Skeletal muscle satellite cell (primary cell): ENCODE results near the gene CHRM5.

ENCODE experiments used
- H3K27me3 ChIP-seq: 2 replicates; pipeline ENCODE4 v1.7.0; 2013; ENCODE audit warnings: low read length; ENCODE audit not compliant: control insufficient read depth, insufficient read depth
- H3K36me3 ChIP-seq: 2 replicates; pipeline ENCODE4 v1.7.0; 2013; ENCODE audit warnings: mild to moderate bottlenecking, control low read depth, low read length; ENCODE audit not compliant: insufficient read depth
- H3K4me1 ChIP-seq: 2 replicates; pipeline ENCODE4 v1.7.0; 2013; ENCODE audit warnings: low read length; ENCODE audit not compliant: control insufficient read depth, insufficient read depth
- H3K4me2 ChIP-seq: 2 replicates; pipeline ENCODE4 v1.7.0; 2013; ENCODE audit warnings: mild to moderate bottlenecking, low read length
- H3K4me3 ChIP-seq: 2 replicates; pipeline ENCODE4 v1.7.0; 2013; ENCODE audit warnings: low read length
- H3K9ac ChIP-seq: 2 replicates; pipeline ENCODE4 v1.7.0; 2013; ENCODE audit warnings: mild to moderate bottlenecking, low read depth, low read length, moderate library complexity
- H3K9me3 ChIP-seq: replicated peaks from 2 replicates; pipeline ENCODE4 v1.7.0; 2013; ENCODE audit warnings: mild to moderate bottlenecking, control low read depth, low read length

Gene CHRM5

DNA sequence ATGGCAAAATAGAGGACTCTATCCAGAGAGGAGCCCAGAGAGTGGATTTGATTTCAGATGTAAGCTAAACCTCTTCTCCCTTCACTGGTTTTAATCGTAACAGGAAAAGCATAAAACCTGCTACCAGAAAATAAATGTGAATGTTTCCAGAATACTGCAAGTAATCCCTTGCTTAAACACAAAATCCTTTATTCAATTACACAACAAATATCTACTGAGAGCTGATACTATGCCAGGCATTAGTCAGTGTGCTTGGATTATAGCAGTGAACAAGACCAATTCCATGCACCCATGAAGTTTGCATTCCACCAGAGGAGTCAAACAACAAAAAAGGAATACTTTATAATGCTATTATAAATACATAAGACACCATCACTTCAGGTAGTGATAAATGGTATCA, 55.6 kb downstream of the CHRM5 start:
- Histone ChIP-seq H3K27me3 (no peaks in the 10 kb centered on the region), H3K9ac (no peak overlapping the region), H3K4me3 (no peak overlapping the region), H3K36me3 (no peaks in the 10 kb centered on the region), H3K9me3 (no peaks in the 10 kb centered on the region), H3K4me1 (no peaks in the 10 kb centered on the region), H3K4me2 (no peak overlapping the region)

GRCh38 chr15:34025252-34025651, 57.0 kb downstream of the CHRM5 start:
- H3K36me3 ChIP-seq, result no peaks in the 10 kb centered on the region
- H3K4me2 ChIP-seq, result no peak overlapping the region
- H3K9me3 ChIP-seq, result no peaks in the 10 kb centered on the region
- no peaks in the 10 kb centered on the region for H3K27me3 ChIP-seq
- H3K4me1 ChIP-seq, result peaks cover 2% of the 10 kb centered on the region
- H3K9ac ChIP-seq, result no peak overlapping the region
- no peak overlapping the region for H3K4me3 ChIP-seq

DNA sequence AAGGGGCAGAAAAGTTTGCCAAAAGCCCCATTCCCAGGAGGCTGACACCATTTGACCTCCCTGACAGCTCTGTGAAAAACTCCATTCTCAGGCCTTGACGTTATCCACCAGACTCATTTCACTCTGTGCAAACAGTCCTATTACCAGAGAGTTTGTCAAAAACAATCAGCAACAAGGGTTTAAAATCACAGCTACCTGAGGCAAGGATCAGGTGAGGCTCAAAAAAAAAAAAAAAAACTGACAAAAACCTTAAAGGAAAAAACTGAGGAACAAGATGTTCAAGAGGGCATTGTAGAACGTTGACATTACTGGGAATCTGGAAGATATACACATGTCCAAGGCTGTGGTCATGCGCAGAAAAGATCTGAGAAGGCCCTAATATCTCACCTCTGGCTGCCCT, 59.3 kb downstream of the CHRM5 start:
- Histone ChIP-seq H3K27me3 (no peaks in the 10 kb centered on the region), H3K9ac (no peak overlapping the region), H3K4me2 (no peak overlapping the region), H3K4me1 (peaks cover 2% of the 10 kb centered on the region), H3K36me3 (no peaks in the 10 kb centered on the region), H3K9me3 (no peaks in the 10 kb centered on the region), H3K4me3 (no peak overlapping the region)

- no peaks in the 10 kb centered on the region for H3K9me3 ChIP-seq
- H3K4me2 ChIP-seq, result no peak overlapping the region
- H3K9ac ChIP-seq, result no peak overlapping the region
- no peaks in the 10 kb centered on the region for H3K36me3 ChIP-seq
- H3K27me3 ChIP-seq, result no peaks in the 10 kb centered on the region
- peaks cover 10% of the 10 kb centered on the region for H3K4me1 ChIP-seq
- H3K4me3 ChIP-seq, result no peak overlapping the region
These were observed 63.9 kb downstream of the CHRM5 start for GRCh38 chr15:34031987-34032760.

- Histone ChIP-seq H3K4me3 (peak overlapping the region; percentile 100), H3K4me2 (peak overlapping the region; percentile 80), H3K9ac (peak overlapping the region; percentile 96), H3K4me1 (peaks cover 20% of the 10 kb centered on the region), H3K36me3 (no peaks in the 10 kb centered on the region), H3K9me3 (no peaks in the 10 kb centered on the region), H3K27me3 (no peaks in the 10 kb centered on the region)
These were observed 70.0 kb downstream of the CHRM5 start for GRCh38 chr15:34038023-34038870.

DNA sequence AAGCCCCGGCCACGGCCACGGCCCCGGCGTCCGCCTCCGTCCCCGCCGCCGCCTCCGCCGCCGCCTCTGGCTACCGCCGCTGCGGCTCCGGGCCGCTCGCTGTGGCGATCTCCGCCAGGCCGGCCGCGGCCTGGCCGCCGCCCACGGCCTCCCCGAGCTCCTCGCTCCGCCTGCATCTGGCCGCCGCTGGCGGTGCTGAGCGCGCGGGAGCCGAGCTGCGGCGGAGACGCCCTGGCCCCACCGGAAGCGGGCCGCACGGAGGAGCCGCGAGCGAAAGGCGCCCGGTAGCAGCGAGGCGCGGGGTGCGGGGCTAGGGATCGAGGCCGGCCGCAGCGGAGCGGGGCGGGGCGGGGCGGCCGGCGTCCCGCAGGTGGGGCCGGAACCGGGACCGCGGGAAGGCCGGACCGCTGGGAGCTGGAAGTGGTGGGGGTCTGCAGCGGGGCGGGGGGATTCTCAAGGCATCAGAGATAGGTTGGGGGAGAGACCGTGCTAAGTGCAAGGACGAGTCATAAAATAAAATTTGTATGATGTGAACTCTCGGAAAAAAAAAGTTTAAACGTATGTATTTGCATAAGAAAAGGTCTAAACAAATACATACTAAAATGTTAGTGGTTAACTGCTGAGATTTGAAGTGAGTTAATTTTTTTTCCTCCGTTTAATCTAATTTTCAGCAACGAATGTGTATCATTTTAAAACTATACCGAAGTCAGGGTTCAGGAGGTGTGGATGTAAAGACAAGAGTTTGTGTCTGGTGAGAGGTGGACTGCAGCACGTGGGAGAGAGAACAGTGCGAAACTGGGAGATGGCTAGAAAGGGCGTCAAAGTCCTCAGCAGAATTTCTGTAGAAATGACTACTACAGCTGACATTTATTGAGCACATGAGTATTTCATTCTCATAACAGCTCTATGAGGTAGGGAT, 70.8 kb downstream of the CHRM5 start, which contains the start of gene AVEN:
Gene AVEN, minus strand, starts transcription at position 334 of the 919 bp plus-strand sequence. Its CDS starts 158 bp downstream, at position 176.
- H3K4me1 ChIP-seq, result peaks cover 20% of the 10 kb centered on the region

DNA sequence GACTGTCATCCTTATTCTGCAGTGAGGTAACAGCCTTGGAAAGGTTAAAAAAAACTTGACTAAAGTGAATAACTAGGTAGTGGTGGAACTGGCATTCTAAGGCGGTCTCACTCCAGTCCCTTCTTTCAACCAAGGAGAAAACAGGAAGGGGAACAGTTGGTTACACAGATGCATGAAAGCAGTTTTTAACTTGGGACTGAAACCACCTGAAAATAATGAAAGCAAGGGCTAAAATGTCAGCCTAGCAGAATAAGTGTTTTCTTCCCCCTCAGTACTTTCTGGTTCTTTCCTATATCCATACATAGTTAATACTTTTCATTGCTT, 71.5 kb downstream of the CHRM5 start:
- Histone ChIP-seq H3K4me2 (peak overlapping the region; percentile 80), H3K9ac (peak overlapping the region; percentile 96), H3K36me3 (no peaks in the 10 kb centered on the region), H3K4me3 (peak overlapping the region; percentile 100), H3K9me3 (no peaks in the 10 kb centered on the region), H3K27me3 (no peaks in the 10 kb centered on the region), H3K4me1 (peaks cover 17% of the 10 kb centered on the region)

More for the DNA sequence above, 70.8 kb downstream of the CHRM5 start, which contains the start of gene AVEN:
- H3K9me3 ChIP-seq, result no peaks in the 10 kb centered on the region
- H3K36me3 ChIP-seq, result no peaks in the 10 kb centered on the region
- H3K4me3 ChIP-seq, result peak within 1 kb of the TSS; percentile 100
- peak within 1 kb of the TSS; percentile 80 for H3K4me2 ChIP-seq
- no peaks in the 10 kb centered on the region for H3K27me3 ChIP-seq
- peak within 1 kb of the TSS; percentile 96 for H3K9ac ChIP-seq

DNA sequence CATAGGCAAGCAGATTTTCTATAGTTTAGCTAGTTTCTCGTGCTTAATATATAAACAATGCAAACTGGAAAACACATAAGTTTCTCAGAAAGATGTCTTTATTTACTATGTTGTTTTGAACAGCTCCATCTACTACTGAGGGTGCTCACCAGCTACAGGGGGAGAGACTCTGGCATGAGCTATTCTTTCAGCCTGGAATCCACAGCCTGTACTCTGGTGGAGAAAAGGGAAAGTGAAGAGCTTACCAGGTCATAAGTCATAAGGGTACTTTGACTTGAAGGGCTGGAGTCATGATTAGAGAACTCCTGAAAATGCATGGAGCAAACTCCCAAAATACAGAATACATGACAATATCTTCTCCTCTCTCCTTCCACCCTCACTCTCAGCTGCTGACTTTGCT, 75.1 kb downstream of the CHRM5 start:
- Histone ChIP-seq H3K27me3 (no peaks in the 10 kb centered on the region), H3K9ac (no peak overlapping the region), H3K4me3 (no peak overlapping the region), H3K9me3 (no peaks in the 10 kb centered on the region), H3K36me3 (no peaks in the 10 kb centered on the region), H3K4me2 (no peak overlapping the region), H3K4me1 (peaks cover 19% of the 10 kb centered on the region)

- Histone ChIP-seq H3K9ac (no peak overlapping the region), H3K9me3 (no peaks in the 10 kb centered on the region), H3K4me1 (peaks cover 23% of the 10 kb centered on the region), H3K27me3 (no peaks in the 10 kb centered on the region), H3K36me3 (no peaks in the 10 kb centered on the region), H3K4me3 (no peak overlapping the region), H3K4me2 (no peak overlapping the region)
These were observed 75.5 kb downstream of the CHRM5 start for GRCh38 chr15:34043813-34044212.

- Histone ChIP-seq H3K9me3 (no peaks in the 10 kb centered on the region), H3K4me2 (no peak overlapping the region), H3K4me1 (peaks cover 22% of the 10 kb centered on the region), H3K9ac (no peak overlapping the region), H3K27me3 (no peaks in the 10 kb centered on the region), H3K4me3 (no peak overlapping the region), H3K36me3 (no peaks in the 10 kb centered on the region)
These were observed 78.3 kb downstream of the CHRM5 start for GRCh38 chr15:34046471-34047145.
